MM.1S (cell line): Measurements from ENCODE around the gene CTAGE1.

Experiments used
- DNase-seq: peaks from one replicate; pipeline ENCODE4 v3.0.0-alpha.2; 2015
- H2AFZ ChIP-seq: fragments of 300-600 bp; sonication (generic); 2 replicates; pipeline ENCODE4 v1.6.0; 2016; ENCODE audit warnings: antibody characterized with exemption, low read length
- H3F3A ChIP-seq: fragments of 300-600 bp; sonication (generic); 2 replicates; pipeline ENCODE4 v1.6.1; 2016; ENCODE audit warnings: mild to moderate bottlenecking, antibody characterized with exemption, low read length, moderate library complexity, mixed read lengths; ENCODE audit not compliant: insufficient read depth
- H3K27ac ChIP-seq: fragments of 300-600 bp; sonication (generic); 2 replicates; pipeline ENCODE4 v1.5.1; 2016; ENCODE audit warnings: mild to moderate bottlenecking, low read length
- H3K27me3 ChIP-seq: fragments of 300-600 bp; sonication (generic); replicated peaks from 2 replicates; pipeline ENCODE4 v1.6.0; 2016; ENCODE audit warnings: low read length; ENCODE audit not compliant: insufficient read depth
- H3K36me3 ChIP-seq: fragments of 300-600 bp; sonication (generic); replicated peaks from 2 replicates; pipeline ENCODE4 v1.6.1; 2016; ENCODE audit warnings: mild to moderate bottlenecking, low read length, mixed read lengths; ENCODE audit not compliant: insufficient read depth
- H3K4me1 ChIP-seq: fragments of 300-600 bp; sonication (generic); 2 replicates; pipeline ENCODE4 v1.6.1; 2016; ENCODE audit warnings: low read length, mixed read lengths
- H3K4me2 ChIP-seq: fragments of 300-600 bp; sonication (generic); 2 replicates; pipeline ENCODE4 v1.6.0; 2016; ENCODE audit warnings: low read depth, low read length
- H3K4me3 ChIP-seq: fragments of 300-600 bp; sonication (generic); 2 replicates; pipeline ENCODE4 v1.5.1; 2016; ENCODE audit warnings: low read length, mixed read lengths
- H3K79me2 ChIP-seq: fragments of 300-600 bp; sonication (generic); 2 replicates; pipeline ENCODE4 v1.6.1; 2016; ENCODE audit warnings: mixed run types, low read length, mixed read lengths
- H3K9ac ChIP-seq: fragments of 300-600 bp; sonication (generic); 2 replicates; pipeline ENCODE4 v1.6.1; 2016; ENCODE audit warnings: low read length, mixed read lengths
- H3K9me2 ChIP-seq: fragments of 300-600 bp; sonication (generic); replicated peaks from 2 replicates; pipeline ENCODE4 v1.6.1; 2016; ENCODE audit warnings: mild to moderate bottlenecking, low read length, mixed read lengths; ENCODE audit not compliant: insufficient read depth
- H3K9me3 ChIP-seq: fragments of 300-600 bp; sonication (generic); replicated peaks from 2 replicates; pipeline ENCODE4 v1.6.1; 2016; ENCODE audit warnings: mild to moderate bottlenecking, low read length, mixed read lengths; ENCODE audit not compliant: insufficient read depth
- H4K20me1 ChIP-seq: fragments of 300-600 bp; sonication (generic); 2 replicates; pipeline ENCODE4 v1.6.1; 2016; ENCODE audit warnings: mild to moderate bottlenecking, low read length, moderate library complexity, mixed read lengths; ENCODE audit not compliant: insufficient read depth
- EZH2 ChIP-seq: fragments of 300-600 bp; sonication (generic); optimal IDR thresholded peaks from 2 replicates; pipeline ENCODE3; 2017; ENCODE audit warnings: low read depth, mild to moderate bottlenecking, antibody characterized with exemption, low read length, mixed read lengths
- EZH2phosphoT487 ChIP-seq: fragments of 300-600 bp; sonication (generic); IDR thresholded peaks from 2 replicates; pipeline ENCODE4 v1.6.1; 2018; ENCODE audit warnings: antibody characterized with exemption, low read length
- TF ChIP-seq, protein P1 (sequence below): fragments of 300-600 bp; sonication (generic); IDR thresholded peaks from 2 replicates; pipeline ENCODE4 v1.5.1; 2016; ENCODE audit warnings: antibody characterized with exemption, low read length, mixed read lengths

CTAGE1 gene

DNA sequence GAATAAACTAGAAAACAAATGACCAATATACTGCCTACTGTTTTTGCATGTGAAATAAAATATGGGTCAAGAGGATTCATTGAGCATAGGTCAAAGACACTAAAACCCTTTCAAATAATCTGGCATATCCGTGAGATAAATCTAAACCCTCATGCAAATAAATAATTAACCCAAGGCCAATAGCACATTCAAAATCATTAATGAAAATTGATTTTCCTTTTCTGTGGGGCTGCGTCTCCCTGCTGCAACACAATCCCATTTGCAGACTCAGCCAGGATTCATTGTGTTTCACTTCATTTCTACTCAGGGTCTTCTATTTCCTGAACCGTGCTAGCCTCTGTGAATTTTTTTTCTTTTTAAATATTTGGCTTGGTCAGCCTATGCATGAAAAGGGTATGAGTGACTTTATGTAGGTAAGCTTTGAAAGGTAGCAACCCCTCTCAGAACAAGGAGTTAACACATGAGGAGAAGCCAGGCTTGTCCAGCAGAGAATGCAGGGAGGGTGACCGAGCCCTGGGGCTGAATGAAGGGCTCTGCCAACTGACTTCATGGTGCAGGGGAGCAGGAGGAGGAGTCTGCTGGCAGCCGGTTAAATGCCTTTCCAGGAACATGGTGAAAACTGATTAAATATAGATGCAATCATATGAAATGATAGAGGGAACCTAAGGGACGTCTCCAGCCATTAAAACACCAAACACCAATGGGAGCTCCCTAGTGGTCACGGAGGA is 10.3 kb upstream of the CTAGE1 start:
- Histone ChIP-seq H4K20me1 (no peaks in the 10 kb centered on the region), H3F3A (no peaks in the 10 kb centered on the region), H3K4me1 (no peaks in the 10 kb centered on the region), H3K4me2 (no peak overlapping the region), H3K9me2 (no peaks in the 10 kb centered on the region), H3K9ac (no peak overlapping the region), H3K4me3 (no peak overlapping the region), H3K79me2 (no peaks in the 10 kb centered on the region), H3K27ac (no peak overlapping the region), H2AFZ (no peak overlapping the region), H3K36me3 (no peaks in the 10 kb centered on the region), H3K27me3 (no peaks in the 10 kb centered on the region), H3K9me3 (no peaks in the 10 kb centered on the region)
- no peak for DNase-seq
- no peak for TF ChIP-seq EZH2phosphoT487

GRCh38 chr18:22424565-22424963 is 6.8 kb upstream of the CTAGE1 start:
- Histone ChIP-seq H3K4me3 (no peak overlapping the region), H3K79me2 (no peaks in the 10 kb centered on the region), H3K27me3 (no peaks in the 10 kb centered on the region), H3K4me2 (no peak overlapping the region), H3K9ac (no peak overlapping the region), H3K27ac (no peak overlapping the region), H3F3A (no peaks in the 10 kb centered on the region), H3K9me2 (no peaks in the 10 kb centered on the region), H4K20me1 (no peaks in the 10 kb centered on the region), H3K4me1 (no peaks in the 10 kb centered on the region), H2AFZ (no peak overlapping the region), H3K36me3 (no peaks in the 10 kb centered on the region), H3K9me3 (no peaks in the 10 kb centered on the region)
- TF ChIP-seq, protein P1, sequence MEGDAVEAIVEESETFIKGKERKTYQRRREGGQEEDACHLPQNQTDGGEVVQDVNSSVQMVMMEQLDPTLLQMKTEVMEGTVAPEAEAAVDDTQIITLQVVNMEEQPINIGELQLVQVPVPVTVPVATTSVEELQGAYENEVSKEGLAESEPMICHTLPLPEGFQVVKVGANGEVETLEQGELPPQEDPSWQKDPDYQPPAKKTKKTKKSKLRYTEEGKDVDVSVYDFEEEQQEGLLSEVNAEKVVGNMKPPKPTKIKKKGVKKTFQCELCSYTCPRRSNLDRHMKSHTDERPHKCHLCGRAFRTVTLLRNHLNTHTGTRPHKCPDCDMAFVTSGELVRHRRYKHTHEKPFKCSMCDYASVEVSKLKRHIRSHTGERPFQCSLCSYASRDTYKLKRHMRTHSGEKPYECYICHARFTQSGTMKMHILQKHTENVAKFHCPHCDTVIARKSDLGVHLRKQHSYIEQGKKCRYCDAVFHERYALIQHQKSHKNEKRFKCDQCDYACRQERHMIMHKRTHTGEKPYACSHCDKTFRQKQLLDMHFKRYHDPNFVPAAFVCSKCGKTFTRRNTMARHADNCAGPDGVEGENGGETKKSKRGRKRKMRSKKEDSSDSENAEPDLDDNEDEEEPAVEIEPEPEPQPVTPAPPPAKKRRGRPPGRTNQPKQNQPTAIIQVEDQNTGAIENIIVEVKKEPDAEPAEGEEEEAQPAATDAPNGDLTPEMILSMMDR: no peak
- TF ChIP-seq EZH2phosphoT487 (no peak), EZH2 (no peak)
- no peak for DNase-seq

- Histone ChIP-seq H3K9ac (no peak overlapping the region), H3K4me3 (no peak overlapping the region), H3K27me3 (no peaks in the 10 kb centered on the region), H2AFZ (no peak overlapping the region), H3K36me3 (no peaks in the 10 kb centered on the region), H4K20me1 (no peaks in the 10 kb centered on the region), H3K4me2 (no peak overlapping the region), H3K4me1 (no peaks in the 10 kb centered on the region), H3K79me2 (no peaks in the 10 kb centered on the region), H3K9me3 (no peaks in the 10 kb centered on the region), H3F3A (no peaks in the 10 kb centered on the region), H3K27ac (no peak overlapping the region), H3K9me2 (no peaks in the 10 kb centered on the region)
- no peak for DNase-seq
- TF ChIP-seq, protein P1: no peak
- TF ChIP-seq EZH2phosphoT487: no peak
- no peak for TF ChIP-seq EZH2
These were observed 6.3 kb upstream of the CTAGE1 start for GRCh38 chr18:22423878-22424564.
